HFFc6 (cell line): Measurements from ENCODE around the gene SCLY. TPM values are rescaled to one million over a fixed set of nuclear protein-coding genes. Genes with fewer than 3 reads are reported as not detected.
"Not testable (repeated sequence)": the region's sequence is repeated elsewhere in the genome, so short reads cannot be mapped to it uniquely, and the experiment has no call there.

Experiments
- DNase-seq: peaks from one replicate; pipeline ENCODE4 v3.0.0-alpha.2; 2018
- H3K27ac Mint-ChIP-seq: 2 replicates; pipeline ENCODE4 v1.8.0; 2020; ENCODE audit warnings: mild to moderate bottlenecking, mixed read lengths
- H3K27me3 Mint-ChIP-seq: 2 replicates; pipeline ENCODE4 v1.8.0; 2021; ENCODE audit warnings: mild to moderate bottlenecking, moderate library complexity, mixed read lengths; ENCODE audit not compliant: insufficient read depth
- H3K36me3 Mint-ChIP-seq: 2 replicates; pipeline ENCODE4 v1.8.0; 2021; ENCODE audit warnings: low read depth, mixed read lengths
- H3K4me1 Mint-ChIP-seq: 2 replicates; pipeline ENCODE4 v1.8.0; 2020; ENCODE audit warnings: low read depth, mixed read lengths
- H3K4me3 Mint-ChIP-seq: 2 replicates; pipeline ENCODE4 v1.8.0; 2020; ENCODE audit warnings: mild to moderate bottlenecking, moderate library complexity, mixed read lengths
- H3K9me3 Mint-ChIP-seq: 2 replicates; pipeline ENCODE4 v1.8.0; 2020; ENCODE audit warnings: mild to moderate bottlenecking, mixed read lengths
- CTCF ChIP-seq: fragments of 200-600 bp; sonication (generic); IDR thresholded peaks from 2 replicates; pipeline ENCODE4 v1.5.0; 2021; ENCODE audit warnings: antibody characterized with exemption, mild to moderate bottlenecking
- total RNA-seq, 6 experiments: library from RNA; stranded (reverse); fragmentation: NEBNext Ultra II Directional; extraction: Animal tissue kit (Norgen Biotek cat#: 25700); gene quantifications; 2 replicates in 1 of 6; 3 replicates in 5 of 6; pipeline ENCODE4 v1.2.3, GENCODE V29; 2021

The SCLY gene
- total RNA-seq, 6 experiments from 2014 or later, result 11.3 to 16.4 (median 12.3) TPM

- Mint-ChIP-seq H3K36me3 (peaks cover 25% of the 10 kb centered on the region), H3K4me3 (no peak overlapping the region), H3K27me3 (no peaks in the 10 kb centered on the region; the same call in none of the 2 replicates), H3K9me3 (no peaks in the 10 kb centered on the region), H3K27ac (no peak overlapping the region), H3K4me1 (peaks cover 8% of the 10 kb centered on the region)
- no peak for TF ChIP-seq CTCF
- DNase-seq, result no peak
Observed at GRCh38 chr2:238031751-238032150, 29.1 kb upstream of the SCLY start.

- peaks cover 22% of the 10 kb centered on the region for H3K36me3 Mint-ChIP-seq
- no peak for DNase-seq
Observed at GRCh38 chr2:238032755-238033337, 28.0 kb upstream of the SCLY start.

GRCh38 chr2:238033991-238034390 is 26.8 kb upstream of the SCLY start:
- not testable (repeated sequence) for H3K4me3 Mint-ChIP-seq, H3K27ac Mint-ChIP-seq, H3K9me3 Mint-ChIP-seq, DNase-seq, H3K4me1 Mint-ChIP-seq, H3K27me3 Mint-ChIP-seq
- peaks cover 22% of the 10 kb centered on the region for H3K36me3 Mint-ChIP-seq

More at GRCh38 chr2:238032755-238033337, 28.0 kb upstream of the SCLY start:
- no peak for TF ChIP-seq CTCF
- Mint-ChIP-seq H3K27ac (no peak overlapping the region), H3K9me3 (no peaks in the 10 kb centered on the region), H3K4me3 (no peak overlapping the region), H3K4me1 (no peaks in the 10 kb centered on the region), H3K27me3 (no peaks in the 10 kb centered on the region; the same call in 1 of the 2 replicates)

GRCh38 chr2:238038203-238038602 is 22.6 kb upstream of the SCLY start:
- Mint-ChIP-seq H3K27ac (no peak overlapping the region), H3K9me3 (no peaks in the 10 kb centered on the region), H3K36me3 (peaks cover 5% of the 10 kb centered on the region; the same call in 1 of the 2 replicates), H3K4me3 (no peak overlapping the region), H3K27me3 (no peaks in the 10 kb centered on the region; the same call in 1 of the 2 replicates), H3K4me1 (no peaks in the 10 kb centered on the region)
- no peak for DNase-seq
- no peak for TF ChIP-seq CTCF

GRCh38 chr2:238039151-238039550 is 21.6 kb upstream of the SCLY start:
- no peak for DNase-seq
- H3K36me3 Mint-ChIP-seq, result peaks cover 5% of the 10 kb centered on the region; the same call in 1 of the 2 replicates

More at GRCh38 chr2:238039151-238039550, 21.6 kb upstream of the SCLY start:
- Mint-ChIP-seq H3K27ac (no peak overlapping the region), H3K4me1 (no peaks in the 10 kb centered on the region), H3K27me3 (no peaks in the 10 kb centered on the region; the same call in 1 of the 2 replicates), H3K9me3 (no peaks in the 10 kb centered on the region), H3K4me3 (no peak overlapping the region)
- TF ChIP-seq CTCF, result no peak
